Panc1 (cell line): ENCODE data around the gene MGMT. TPM values are rescaled to one million over a fixed set of nuclear protein-coding genes. Genes with fewer than 3 reads are reported as not detected.

ENCODE experiments used
- ATAC-seq: fragments of 200-7000 bp; cut with Tn5 transposase; 2 replicates; pipeline ENCODE4 v1.9.1; 2020; ENCODE audit warnings: mild to moderate bottlenecking, moderate library complexity
- BruUV-seq: library from RNA; stranded (reverse); fragments of 400-500 nt; replicated peaks from 2 replicates; lab custom pipeline; 2021; lab: Mats Ljungman, UMichigan
- CTCF ChIA-PET: fragments of 300-600 bp; sonication (Branson Sonifier 250); formaldehyde crosslinking; loops from one replicate; lab custom pipeline; 2022; ENCODE audit warnings: antibody characterized with exemption; lab: Charles Lee
- POLR2A ChIA-PET: fragments of 300-600 bp; sonication (Branson Sonifier 250); formaldehyde crosslinking; loops from one replicate; lab custom pipeline; 2022; ENCODE audit warnings: antibody characterized with exemption; lab: Charles Lee
- DNase-seq: peaks from one replicate; pipeline ENCODE4 v3.0.0-alpha.2; 2010; ENCODE audit warnings: low read depth, low spot score
- H3K27ac ChIP-seq: 2 replicates; pipeline ENCODE4 v1.5.1; 2011; ENCODE audit warnings: mild to moderate bottlenecking, low read length, inconsistent platforms
- H3K27me3 ChIP-seq: fragments of 200-500 bp; sonication (Bioruptor generic); 2 replicates; pipeline ENCODE4 v1.6.0; 2014; ENCODE audit warnings: low read length, inconsistent platforms; ENCODE audit not compliant: control insufficient read depth, insufficient read depth
- H3K36me3 ChIP-seq: fragments of 200-500 bp; sonication (Bioruptor generic); 2 replicates; pipeline ENCODE4 v1.5.1; 2014; ENCODE audit warnings: inconsistent platforms, mild to moderate bottlenecking, low read length, moderate library complexity; ENCODE audit not compliant: control insufficient read depth, insufficient read depth
- H3K4me1 ChIP-seq: 2 replicates; pipeline ENCODE4 v1.5.1; 2011; ENCODE audit warnings: inconsistent platforms, mild to moderate bottlenecking, low read length, moderate library complexity; ENCODE audit not compliant: control insufficient read depth, insufficient read depth
- H3K4me3 ChIP-seq, 2 experiments: 2 replicates each; pipeline ENCODE4 v1.5.1; 2011 to 2012; ENCODE audit warnings: low read depth in 2 of 2, low read length in 2 of 2, mild to moderate bottlenecking in 2 of 2, inconsistent platforms in 1 of 2, moderate library complexity in 1 of 2
- H3K9me3 ChIP-seq: fragments of 200-500 bp; sonication (Bioruptor generic); 2 replicates; pipeline ENCODE4 v1.5.1; 2014; ENCODE audit warnings: low read depth, mild to moderate bottlenecking, inconsistent platforms, low read length, moderate library complexity; ENCODE audit not compliant: control insufficient read depth, insufficient read depth
- CTCF ChIP-seq: fragments of 450-650 bp; IDR thresholded peaks from 2 replicates; pipeline ENCODE4 v1.5.1; 2017; ENCODE audit warnings: mild to moderate bottlenecking
- POLR2AphosphoS5 ChIP-seq: IDR thresholded peaks from 2 replicates; pipeline ENCODE4 v1.6.1; 2012; ENCODE audit warnings: mild to moderate bottlenecking, low read depth, low read length, moderate library complexity
- REST ChIP-seq, 2 experiments: IDR thresholded peaks; 2 replicates each; pipeline ENCODE4 v1.6.1; 2011 to 2012; ENCODE audit warnings: low read depth in 2 of 2, control low read depth in 1 of 2, low read length in 1 of 2, mild to moderate bottlenecking in 1 of 2, moderate library complexity in 1 of 2; ENCODE audit not compliant: insufficient read depth in 1 of 2
- SIN3A ChIP-seq: IDR thresholded peaks from 2 replicates; pipeline ENCODE4 v1.6.1; 2012; ENCODE audit warnings: low read depth, mild to moderate bottlenecking, low read length, moderate library complexity, borderline replicate concordance; ENCODE audit not compliant: insufficient read depth
- TCF7L2 ChIP-seq: IDR thresholded peaks from 2 replicates; pipeline ENCODE4 v1.6.1; 2011; ENCODE audit warnings: mild to moderate bottlenecking, low read depth, low read length, inconsistent platforms
- in situ Hi-C: cut with HindIII; loops from 2 replicates; pipeline ENCODE4 v1.10.0; 2016; ENCODE audit warnings: low sequenced_read_pairs, low pct_unique_long_range_greater_than_20kb
- intact Hi-C: fragments of 100-400 bp; cut with micrococcal nuclease; formaldehyde crosslinking; loops from one replicate; pipeline ENCODE4 v1.10.0; 2022; ENCODE audit not compliant: unreplicated experiment
- total RNA-seq: library from RNA; stranded (reverse); gene quantifications from one replicate; pipeline ENCODE4 v1.2.1, GENCODE V29; 2021; ENCODE audit not compliant: unreplicated experiment

MGMT gene
- total RNA-seq, 1 experiment from 2014 or later, result 27.3 TPM

DNA sequence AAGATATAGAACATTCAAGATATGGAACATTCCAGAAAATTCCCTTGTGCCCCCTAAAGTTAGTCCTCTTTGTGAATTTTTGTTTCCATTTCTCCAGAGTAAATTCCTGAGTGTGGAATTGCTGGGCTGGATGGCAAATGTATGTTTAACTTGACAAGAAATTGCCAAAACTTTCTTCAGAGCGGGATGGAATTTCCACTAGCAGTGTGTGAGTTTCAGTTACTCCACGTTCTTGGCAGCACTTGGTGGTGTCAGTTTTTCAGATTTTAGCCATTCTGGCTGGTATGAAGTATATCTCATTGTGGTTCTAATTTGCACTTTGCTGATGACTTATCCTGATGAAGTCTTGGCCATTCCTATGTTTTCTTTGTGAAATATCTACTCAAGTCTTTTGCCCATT lies 71.2 kb downstream of the MGMT start:
- POLR2A ChIA-PET, result no interaction called here
- Histone ChIP-seq H3K36me3 (no peaks in the 10 kb centered on the region), H3K4me1 (no peaks in the 10 kb centered on the region), H3K9me3 (no peaks in the 10 kb centered on the region), H3K4me3 (no peak overlapping the region), H3K27me3 (no peaks in the 10 kb centered on the region), H3K27ac (no peak overlapping the region)
- in situ Hi-C loops (no loop called here), intact Hi-C loops (no loop called here)
- TF ChIP-seq REST (IDR thresholded peaks at IDR 0.05; ENCODE audit: insufficient read depth in 1 of 2, low read depth in 2 of 2, low read length in 1 of 2) (no peak), TCF7L2 (no peak), CTCF (no peak), POLR2AphosphoS5 (no peak), SIN3A (no peak)
- CTCF ChIA-PET, result no interaction called here
- BruUV-seq, result no TSS peak
- DNase-seq (no peak), ATAC-seq (no peak)

DNA sequence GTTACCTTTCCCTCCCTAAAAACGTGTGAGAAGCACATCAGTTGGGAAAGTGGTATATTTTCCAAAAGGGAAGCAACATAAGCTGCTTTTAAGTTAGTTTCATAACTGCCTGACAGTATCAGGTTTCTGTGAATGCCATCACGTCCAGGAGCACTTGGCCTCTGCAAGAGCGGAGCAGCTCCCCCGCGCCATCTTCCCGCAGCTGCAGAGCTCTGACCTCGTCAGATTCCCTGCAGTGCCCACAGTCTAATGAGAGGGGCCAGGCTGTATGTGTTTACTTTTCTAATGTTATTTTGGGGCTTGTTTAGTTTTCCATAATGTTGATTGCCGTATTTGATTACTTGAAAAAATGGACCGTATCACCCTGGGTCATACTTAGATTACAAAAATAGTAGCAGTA lies 74.2 kb downstream of the MGMT start:
- no TSS peak for BruUV-seq

More for the DNA sequence above, 74.2 kb downstream of the MGMT start:
- Histone ChIP-seq H3K36me3 (no peaks in the 10 kb centered on the region), H3K4me3 (no peak overlapping the region), H3K27ac (no peak overlapping the region), H3K4me1 (no peaks in the 10 kb centered on the region), H3K27me3 (no peaks in the 10 kb centered on the region), H3K9me3 (no peaks in the 10 kb centered on the region)
- in situ Hi-C loops, result no loop called here
- DNase-seq, result no peak
- intact Hi-C loops, result no loop called here
- ChIA-PET POLR2A (no interaction called here), CTCF (no interaction called here)
- TF ChIP-seq CTCF (no peak), SIN3A (no peak), POLR2AphosphoS5 (no peak), TCF7L2 (no peak), REST (IDR thresholded peaks at IDR 0.05; ENCODE audit: insufficient read depth in 1 of 2, low read depth in 2 of 2, low read length in 1 of 2) (no peak)
- no peak for ATAC-seq
